Measurements from ENCODE around the gene SAG.
"Not testable (repeated sequence)": the region's sequence is repeated elsewhere in the genome, so short reads cannot be mapped to it uniquely, and the experiment has no call there.

Gene SAG

DNA sequence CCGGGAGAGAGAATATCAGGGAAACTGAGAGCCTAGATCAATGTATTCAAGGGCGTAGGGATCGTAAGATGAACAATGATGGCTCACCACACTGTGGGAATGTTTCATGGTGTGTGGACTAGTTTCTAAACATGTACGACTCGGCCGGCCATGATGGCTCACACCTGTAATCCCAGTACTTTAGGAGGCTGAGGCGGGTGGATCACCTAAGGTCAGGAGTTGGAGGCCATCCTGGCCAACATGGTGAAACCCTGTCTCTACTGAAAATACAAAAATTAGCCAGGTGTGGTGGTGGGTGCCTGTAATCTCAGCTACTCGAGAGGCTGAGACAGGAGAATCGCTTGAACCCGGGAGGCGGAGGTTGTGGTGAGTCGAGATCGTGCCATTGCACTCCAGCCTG lies 28.5 kb downstream of the SAG start:
- not testable (repeated sequence) for DNase-seq

DNA sequence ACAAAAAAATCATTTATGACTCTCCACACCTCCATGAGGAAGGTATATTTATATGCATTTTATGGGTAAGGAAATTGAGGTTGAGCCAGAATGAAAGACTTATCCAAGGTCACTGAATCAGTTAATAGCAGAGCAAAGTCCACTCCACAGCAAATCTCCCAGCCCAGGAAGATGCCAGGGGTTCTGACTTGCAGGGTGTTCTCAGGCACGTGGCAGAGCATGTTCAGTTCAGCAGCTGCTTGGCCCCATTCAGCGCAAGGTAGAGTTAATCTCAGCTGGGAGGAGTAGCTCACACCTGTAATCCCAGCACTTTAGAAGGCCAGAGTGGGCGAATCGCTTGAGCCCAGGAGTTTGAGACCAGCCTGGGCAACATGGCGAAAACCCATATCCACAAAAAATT lies 28.9 kb downstream of the SAG start:
- no peak for DNase-seq

DNA sequence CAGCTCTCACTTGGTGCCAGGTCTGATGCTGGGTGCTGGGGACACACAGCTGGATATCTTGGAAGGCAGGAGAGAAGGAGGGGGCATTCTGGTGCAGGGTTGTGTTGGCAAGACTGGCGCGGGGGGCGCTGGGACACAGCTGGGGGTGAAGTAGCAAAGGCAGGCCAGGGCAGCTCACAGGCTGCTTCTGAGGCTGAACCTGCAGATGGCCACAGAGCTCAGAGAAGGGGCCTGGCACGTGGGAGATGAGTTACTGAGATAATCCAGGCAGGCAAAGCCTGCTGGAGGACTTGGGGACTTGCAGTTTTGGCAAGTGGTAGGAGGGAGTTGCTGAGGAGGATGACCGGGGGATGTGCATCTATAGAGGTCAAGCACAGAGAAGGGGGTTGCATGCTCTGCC lies 30.4 kb downstream of the SAG start:
- no peak for DNase-seq

DNA sequence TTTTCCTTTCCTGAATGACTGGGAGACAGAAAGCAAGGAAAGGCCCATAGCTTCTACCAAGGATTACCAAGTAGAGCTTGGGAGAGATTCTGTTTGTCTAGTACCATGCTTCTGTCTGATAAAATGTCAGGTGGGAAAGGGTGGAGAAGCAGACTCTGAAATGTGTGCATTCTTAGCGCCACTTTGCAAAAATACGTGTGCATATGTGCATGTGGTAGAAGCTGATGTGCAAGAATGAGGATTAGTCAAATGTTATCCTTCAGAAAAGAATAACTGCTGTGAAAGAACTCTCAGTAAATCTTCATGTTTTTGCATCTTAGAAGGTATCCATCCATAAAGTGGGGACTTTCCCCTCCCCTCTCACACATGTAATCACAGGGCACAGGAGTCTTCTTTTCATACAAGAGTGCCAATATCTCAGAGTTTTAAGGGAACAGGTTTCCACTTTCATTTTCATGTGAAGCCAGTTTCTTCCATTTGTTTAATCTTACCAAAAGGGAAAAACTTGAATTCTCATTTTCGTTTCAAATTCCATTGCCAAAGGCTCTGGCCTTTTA lies 31.3 kb downstream of the SAG start:
- DNase-seq = no peak

DNA sequence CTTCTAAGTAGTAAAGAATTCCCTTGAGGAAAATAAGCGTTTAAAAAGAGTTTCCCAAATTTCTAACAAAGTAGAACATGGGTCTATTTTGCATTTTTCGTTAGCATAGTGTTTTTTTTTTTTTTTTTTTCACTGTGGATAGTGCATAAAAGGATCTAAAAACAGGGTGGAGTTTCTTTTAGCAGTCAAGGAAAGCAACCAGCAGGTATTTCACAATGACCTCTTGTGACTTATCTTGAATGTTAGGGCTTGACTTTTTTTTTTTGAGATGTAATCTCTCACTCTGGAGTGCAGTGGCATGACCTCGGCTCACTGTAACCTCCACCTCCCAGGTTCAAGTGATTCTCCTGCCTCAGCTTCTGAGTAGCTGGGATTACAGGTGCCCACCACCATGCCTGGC lies 31.8 kb downstream of the SAG start:
- DNase-seq = no peak

DNA sequence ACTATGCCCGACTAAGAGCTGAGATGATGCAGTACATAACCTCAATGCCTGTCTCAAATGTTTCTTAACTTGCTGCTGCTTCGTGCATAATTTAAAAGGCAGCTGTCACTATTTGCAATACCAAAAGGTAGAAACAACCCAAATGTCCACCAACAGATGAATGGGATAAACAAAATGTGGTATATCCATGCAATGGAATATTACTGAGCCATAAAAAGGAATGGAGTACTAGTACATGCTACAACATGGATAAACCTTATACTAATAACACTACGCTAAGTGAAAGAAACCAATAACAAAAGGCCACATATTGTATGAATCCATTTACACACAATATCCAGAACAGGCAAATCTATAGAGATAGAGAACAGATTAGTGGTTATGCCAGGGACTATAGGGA lies 33.7 kb downstream of the SAG start:
- no peak for DNase-seq

DNA sequence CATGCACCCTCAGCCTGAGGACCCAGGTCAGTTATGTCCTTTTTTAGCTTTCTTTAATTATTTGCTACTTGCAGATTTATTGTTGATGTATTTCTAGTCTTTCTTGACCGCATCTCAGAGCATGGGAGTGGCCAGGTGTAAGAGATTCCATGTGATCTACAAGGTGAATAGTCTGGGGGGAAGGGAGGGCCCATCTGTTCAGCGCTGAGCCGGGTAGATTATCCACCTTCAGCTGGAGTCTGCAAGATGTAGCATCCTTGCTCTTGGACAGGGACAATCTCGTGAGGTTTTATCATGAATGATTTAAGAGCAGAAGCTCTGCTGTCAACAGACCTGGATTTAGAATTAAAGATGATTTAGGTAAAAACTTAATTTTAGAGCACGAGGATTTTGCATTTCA lies 34.7 kb downstream of the SAG start:
- no peak for DNase-seq

DNA sequence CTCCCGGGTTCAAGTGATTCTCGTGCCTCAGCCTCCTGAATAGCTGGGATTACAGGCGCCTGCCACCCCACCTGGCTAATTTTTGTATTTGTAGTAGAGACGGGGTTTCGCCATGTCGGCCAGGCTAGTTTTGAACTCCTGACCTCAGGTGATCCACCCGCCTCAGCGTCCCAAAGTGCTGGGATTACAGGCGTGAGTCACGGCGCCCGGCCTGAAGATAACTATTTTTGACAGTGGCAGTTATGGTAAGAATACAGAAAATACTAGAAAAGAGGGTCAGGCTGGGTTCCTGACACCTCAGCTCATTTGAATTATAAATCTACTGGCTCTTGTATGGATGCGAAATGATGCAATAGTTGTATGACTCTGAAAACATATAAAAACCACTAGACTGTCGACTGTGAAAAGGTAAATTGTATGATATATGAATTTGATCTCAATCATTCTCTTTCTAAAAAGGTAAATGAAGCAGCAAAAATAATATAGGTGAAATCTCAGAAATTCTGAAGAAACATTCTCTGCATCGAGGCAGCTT lies 35.6 kb downstream of the SAG start:
- DNase-seq = no peak

DNA sequence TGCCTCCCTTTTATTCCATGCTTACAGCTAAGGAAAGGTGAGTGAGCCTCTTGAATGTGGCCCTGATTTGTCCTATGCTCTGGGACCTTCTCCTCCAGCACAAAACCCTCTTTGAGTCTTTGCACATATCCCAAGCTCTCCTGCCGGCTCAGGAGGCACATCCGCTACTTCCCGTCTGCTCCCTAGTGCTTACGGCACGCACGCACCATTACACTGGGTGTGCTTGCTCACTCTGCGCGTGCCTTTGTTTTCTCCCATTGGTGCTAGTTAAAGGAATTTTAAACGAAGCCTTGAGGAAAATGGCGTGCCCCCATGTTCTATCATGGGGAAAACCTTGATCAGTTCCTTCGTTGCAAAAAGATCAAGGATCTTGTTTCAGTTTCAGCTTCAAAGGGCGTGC lies 38.8 kb downstream of the SAG start:
- no peak for DNase-seq

DNA sequence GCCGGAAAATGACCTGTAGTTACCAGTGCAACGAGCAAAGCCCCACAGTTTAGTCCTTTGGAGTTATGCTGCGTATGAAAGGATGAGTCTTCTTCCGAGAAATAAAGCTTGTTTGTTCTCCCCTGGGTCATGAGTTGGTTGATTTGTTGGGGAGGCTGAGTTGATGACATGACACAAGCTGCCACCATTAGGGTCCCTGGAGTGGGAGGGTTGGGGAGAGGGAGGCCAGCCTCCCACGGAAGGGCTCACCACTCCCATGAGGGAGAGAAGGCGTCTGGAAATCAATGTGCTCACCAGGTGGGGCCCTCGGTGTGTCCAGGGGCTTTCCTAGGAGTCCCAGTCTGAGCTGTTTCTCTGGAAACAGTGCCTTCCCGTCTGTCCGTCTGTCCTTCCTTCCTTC lies 39.3 kb downstream of the SAG start:
- DNase-seq = no peak

DNA sequence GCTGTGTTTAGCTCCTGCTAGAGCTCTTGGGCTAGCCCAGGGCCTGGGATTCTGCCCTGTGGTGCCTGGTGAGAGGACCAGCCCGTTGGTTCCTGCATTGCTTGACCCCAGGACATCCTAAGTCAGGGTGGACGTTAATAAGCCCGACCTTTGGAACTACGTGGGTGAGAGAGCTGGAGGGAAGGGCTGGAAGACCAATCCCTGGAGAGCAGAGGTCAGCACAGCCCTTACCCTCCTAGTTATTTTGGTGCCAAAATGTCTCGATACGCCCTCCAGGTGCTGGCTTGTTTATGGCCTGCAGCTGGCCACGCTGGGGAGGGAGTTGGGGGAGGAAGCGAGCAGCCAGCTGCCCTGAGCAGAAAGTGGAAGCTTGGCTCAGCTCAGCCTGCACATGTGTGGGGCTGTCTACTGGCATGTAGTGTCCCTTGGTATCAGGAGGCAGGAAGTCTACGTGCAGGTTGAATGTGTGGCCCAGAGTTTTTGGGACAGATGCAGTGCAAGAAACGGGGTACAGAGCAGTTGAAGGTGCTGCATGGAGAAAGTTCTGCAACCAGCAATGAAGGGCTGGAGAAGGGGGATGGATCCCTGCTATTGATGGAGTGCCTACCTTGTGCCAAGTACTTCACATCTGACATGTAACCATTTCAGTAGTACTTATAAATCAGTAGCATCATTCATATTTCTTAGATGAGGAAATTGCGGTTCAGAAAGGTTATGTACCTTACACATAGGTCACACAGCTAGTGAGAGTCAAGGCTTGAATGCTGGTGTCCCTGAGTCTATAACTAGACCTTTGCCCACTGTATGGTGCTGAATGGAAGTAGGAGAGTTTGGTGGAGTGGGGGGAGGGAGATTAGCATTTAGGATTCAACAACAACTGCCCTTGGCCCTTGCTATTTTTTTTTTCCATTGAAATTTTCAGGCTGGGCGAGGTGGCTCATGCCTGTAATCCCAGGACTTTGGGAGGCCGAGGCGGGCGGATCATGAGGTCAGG lies 41.7 kb downstream of the SAG start:
- DNase-seq = no peak

DNA sequence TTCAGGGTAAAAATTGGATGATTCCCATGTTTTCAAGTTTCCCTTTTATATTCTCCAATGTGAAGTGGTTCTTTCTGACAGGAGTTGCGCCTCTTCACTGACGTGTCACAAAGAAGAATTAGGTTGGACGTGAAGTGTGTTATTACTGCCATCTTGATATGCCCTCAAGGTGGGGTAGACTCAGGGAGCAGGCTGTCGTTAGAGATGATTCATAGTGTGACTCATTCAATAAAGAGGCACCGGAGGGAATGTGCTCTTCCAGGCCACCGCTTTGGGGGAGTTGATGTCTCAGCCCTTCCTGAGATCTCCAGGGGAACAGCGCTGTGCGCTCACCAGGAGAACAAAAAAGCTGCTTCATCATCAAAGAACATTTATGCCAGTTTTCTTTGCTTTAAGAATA lies 43.1 kb downstream of the SAG start:
- peak; percentile 44 for DNase-seq

DNA sequence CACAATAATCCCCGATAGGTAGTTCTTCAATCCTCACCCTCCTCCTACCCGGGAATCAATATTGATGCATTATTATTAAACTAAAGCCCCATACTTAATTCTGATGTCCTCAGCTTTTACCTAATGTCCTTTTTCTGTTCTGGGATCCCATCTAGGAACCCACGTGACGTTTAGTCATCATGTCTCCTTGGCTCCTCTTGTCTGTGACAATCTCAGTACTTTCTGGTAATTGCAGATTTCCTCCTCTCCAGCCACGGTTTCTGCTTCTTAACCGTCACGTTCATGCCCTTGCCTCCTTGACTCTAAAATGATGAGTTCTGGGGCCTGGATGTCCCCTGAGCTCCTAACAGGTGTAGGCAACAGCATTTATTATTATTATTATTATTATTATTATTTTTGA lies 43.8 kb downstream of the SAG start:
- DNase-seq = no peak

DNA sequence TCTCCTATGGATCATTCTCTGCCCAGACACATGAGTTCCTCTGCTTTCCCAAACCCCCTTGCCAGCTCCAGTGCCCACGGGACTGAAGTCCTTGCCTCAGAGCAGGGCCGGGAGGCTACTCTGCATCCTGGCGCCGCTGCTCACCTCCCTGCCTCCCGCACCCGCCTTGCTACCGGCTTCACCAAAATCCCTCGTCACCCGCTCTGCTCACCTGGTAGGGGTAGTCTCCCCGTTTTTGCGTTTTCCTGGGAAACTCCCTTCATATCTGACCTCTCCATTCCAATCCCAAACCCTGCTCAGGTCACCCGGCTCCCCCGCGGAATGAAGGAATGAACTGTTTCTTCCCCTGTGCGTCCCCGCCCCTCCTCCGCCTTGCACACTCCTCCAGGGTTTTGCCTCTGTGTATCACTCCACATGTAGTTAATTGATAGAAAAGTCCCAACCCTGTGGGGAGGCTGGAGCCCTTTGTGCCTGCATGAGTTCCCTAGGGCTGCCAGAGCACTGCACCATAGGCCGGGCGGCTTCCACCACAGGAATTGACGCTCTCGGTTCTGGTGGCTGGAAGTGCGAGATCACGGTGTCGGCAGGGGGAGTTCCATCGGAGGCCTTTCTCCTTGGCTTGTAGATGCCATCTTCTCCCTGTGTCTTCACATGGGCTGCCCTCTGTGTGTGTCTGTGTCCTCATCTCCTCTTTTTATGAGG lies 44.7 kb downstream of the SAG start:
- DNase-seq = no peak

DNA sequence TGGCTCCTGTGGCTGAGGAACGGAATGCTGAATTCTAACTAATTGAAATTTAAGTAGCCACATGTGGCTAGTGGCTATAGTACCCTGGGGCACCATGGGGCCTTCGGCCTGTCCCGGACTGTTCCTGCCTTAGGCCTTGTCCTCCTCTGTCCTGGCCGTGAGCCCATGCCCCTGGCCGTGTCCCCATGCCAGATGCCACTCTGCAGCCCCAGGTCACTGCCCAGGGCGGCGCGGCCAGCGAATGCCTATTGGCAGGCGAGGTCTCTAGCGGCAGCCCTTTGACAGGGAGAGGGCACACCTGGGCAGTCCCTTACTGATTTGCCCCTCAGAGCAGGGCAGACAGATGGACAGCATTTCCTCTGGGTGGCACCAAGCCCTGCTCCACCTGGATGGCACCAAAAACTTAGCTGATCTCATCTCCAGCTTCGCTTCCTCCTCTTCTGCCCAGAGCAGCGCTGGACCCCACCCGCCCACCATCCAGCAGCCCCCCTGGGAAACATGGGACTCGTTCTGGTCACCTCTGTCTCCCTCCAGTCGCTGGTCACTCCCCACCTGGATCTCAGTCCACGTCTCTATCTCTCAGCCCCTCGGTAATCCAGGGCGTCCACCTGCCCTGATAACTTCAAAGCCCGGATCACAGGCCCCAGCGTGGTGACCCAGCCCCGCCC lies 45.6 kb downstream of the SAG start:
- DNase-seq = no peak

DNA sequence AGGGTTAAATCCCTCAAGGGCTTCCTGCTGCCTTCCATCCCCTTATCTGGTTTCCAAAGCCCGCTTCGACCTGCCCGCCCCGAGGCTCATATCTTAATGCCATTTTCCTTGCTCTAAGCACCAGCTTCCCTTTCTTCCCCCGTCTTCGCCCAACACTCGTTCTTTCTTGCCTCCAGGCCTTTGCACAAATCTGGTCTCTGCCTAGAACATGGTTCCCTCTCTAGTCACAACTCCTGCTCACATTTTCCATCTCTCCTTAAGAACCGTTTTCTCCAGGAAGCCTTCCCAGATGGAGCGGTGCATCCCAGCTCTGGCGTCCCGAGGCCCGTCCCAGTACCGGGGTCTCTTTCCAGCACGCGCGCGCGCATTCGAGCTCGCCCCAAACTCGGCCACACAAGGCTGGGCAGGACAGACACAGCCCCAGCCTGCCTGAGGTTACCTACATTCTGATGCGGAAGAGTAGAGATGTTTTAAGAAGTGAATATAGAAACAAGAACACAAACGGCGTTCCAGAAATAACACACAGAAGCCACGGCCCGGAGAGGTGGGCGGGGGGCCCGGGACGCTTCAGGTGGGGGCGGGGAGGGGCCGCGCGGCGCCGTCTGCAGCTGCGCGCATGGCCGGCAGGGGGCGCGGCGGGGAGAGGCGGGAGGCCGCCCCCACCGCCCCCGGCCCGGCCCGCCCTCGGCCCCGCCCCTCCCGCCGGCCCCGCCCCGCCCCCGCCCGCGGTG lies 46.3 kb downstream of the SAG start, which contains the start of gene DGKD:
Gene DGKD, plus strand, starts transcription at position 726 of the 731 bp plus-strand sequence. CDS start 25 bp downstream, outside the sequence.
- peak; percentile 67 for DNase-seq

DNA sequence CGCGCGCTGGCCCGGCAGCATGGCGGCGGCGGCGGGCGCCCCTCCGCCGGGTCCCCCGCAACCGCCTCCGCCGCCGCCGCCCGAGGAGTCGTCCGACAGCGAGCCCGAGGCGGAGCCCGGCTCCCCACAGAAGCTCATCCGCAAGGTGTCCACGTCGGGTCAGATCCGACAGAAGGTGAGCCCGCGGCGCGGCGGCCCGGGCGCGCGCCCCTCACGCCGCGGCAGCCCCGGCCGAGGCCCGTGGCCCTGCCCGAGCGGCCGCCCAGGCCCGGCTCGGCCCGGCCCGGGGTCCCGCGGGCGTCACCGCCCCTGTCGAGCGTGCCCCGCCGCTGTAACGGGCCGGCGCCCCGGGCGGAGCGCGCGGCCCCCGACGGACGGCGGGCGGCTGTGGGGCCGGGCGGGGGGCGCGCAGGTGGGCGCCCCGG lies 46.9 kb downstream of the SAG start:
- DNase-seq = no peak

DNA sequence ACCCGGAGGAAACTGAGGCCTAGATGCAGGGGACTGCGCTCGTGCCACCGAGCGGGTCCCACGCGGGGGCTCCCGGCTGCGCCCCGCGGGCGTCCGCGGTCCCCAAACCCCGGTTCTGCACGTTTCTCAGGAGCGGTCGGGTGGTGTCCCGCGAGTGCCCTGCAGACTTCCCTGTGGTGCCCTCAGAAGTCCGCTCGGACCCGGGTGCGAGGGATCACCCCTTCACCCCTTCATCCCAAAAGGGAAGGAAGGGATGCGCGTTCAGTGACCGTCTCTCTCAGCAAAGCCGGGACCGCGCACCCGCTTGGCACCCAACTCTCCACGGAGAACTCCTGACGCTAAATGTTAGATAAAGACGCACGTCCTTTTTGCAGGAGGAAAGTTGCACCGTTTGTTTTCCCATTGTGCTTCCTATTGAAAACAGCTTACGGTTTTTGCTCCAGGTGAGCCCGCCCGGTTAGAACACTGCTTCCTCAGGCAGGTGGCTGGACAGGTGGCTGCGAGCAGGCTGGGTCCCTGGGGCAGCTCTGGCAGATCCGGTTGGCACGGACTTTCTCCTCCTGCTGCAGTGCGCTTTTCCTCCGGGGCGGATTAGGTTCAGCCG lies 47.5 kb downstream of the SAG start:
- DNase-seq = no peak

DNA sequence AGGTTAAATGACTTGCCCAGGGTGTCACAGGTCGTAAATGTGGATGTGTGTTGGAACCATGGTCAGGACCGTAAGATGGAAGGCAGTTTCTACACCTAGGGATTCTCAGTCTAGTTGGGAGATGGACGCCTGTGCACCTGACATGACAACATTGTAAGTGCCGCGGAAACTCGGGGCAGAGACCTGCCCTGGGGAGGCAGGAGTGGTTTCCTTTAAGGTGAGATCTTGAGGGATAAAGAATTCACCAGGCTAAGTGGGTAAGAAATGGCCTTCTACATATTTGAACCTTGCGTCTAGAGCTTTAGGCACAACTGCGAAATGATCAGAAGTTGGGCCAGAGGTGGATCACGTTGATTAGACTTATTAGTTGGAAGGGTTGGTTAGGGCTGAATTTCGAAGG lies 48.3 kb downstream of the SAG start:
- DNase-seq = no peak

DNA sequence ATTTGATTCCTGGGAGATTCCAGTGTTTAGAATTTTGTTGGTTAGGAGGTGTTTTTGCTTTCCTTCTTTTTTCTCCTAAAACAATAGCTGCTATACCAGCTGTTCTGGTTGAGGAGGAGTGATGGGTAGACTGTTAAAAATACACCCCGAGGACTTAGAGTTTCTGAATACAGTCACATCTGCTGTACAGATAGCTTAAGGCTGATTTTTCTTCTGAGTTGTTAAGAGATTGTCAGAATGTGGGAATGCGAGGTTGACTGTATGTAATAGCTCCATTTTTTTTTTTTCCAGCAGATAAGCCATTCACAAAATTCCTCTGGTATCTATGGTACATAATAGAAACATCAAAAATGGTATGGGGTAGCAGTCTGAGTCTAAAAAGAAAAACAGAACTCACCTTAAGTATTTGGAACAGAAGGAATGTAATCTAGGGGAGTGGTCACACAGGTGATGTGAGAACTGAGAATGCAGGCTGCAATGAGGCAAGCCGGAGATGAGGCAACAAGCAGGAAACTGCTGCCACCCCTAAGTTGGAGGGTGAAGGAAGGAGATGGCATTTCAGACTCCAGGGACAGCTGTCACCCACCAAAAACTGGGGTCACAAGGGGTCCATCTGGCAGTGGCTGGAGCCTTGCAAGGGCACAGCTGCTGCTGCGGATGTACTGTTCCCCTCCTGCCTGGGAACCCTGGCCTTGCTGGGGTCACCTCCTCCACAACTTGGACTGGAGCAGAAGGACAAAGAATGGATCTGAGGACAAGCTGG lies 49.1 kb downstream of the SAG start:
- DNase-seq = no peak

DNA sequence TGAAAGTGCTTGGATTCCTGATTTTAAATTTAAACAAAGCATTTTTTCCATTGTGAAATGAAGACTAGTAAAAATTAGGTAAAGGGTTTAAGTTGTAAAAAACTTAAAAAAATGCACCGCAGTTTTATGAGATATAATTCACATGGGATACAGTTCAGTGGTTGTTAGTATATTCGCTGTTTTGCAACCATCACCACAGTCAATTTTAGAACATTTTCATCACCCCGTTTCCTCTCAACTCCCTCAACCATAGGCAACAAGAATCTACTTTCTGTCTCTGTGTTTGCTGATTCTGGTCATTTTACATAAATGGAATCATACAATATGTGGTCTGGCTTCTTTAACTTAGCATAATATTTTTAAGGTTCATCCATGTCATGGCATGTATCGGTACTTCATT lies 50.7 kb downstream of the SAG start:
- DNase-seq = no peak
